Cardiac septum (tissue), 1 donor: Measurements from ENCODE around the gene SLX4IP. TPM values are rescaled to one million over a fixed set of nuclear protein-coding genes. Genes with fewer than 3 reads are reported as not detected.

Source experiments
- DNase-seq: peaks from one replicate; pipeline ENCODE4 v3.0.0-alpha.2; 2020; ENCODE audit warnings: low spot score
- intact Hi-C: fragments of 100-400 bp; cut with DNase I; formaldehyde crosslinking; loops from one replicate; pipeline ENCODE4 v1.14.0; 2022
- microRNA-seq: library from miRNA; unstranded; fragments of <30 nt; microRNA quantifications from one replicate; pipeline ENCODE4 v1.2.0, GENCODE V29; 2020
- total RNA-seq: library from RNA; stranded (reverse); fragmentation: NEBNext Ultra II Directional; extraction: Animal tissue kit (Norgen Biotek cat#: 25700); gene quantifications from one replicate; pipeline ENCODE4 v1.2.1, GENCODE V29; 2021
- donor health status: DM: no; HTN: no; CAD: no.

SLX4IP gene
- total RNA-seq, 1 donor from 2014 or later: 2.3 TPM

GRCh38 chr20:10673176-10673841 is 238.2 kb downstream of the SLX4IP start:
- intact Hi-C loops: loop anchor here (5.0 to 10.0 kb wide), 6 partner anchors 81 to 594 kb away; no protein-coding TSS in a partner anchor
- DNase-seq: peak; percentile 76

- peak; percentile 99 for DNase-seq
- intact Hi-C loops: loop anchor here (1.0 to 10.0 kb wide), 8 partner anchors 81 to 593 kb away; no protein-coding TSS in a partner anchor
Observed at GRCh38 chr20:10673842-10674683, 239.0 kb downstream of the SLX4IP start, which contains the start of gene JAG1. TSS of gene JAG1 (minus strand) at chr20:10673999. CDS start at chr20:10673530, 469 bp downstream.

- peak; percentile 93 for DNase-seq
- intact Hi-C loops: loop anchor here (1.0 to 10.0 kb wide), 8 partner anchors 80 to 592 kb away; no protein-coding TSS in a partner anchor
Observed at GRCh38 chr20:10674684-10675449, 239.8 kb downstream of the SLX4IP start.

- DNase-seq: no peak
- intact Hi-C loops: loop anchor here (2.0 to 10.0 kb wide), 3 partner anchors 79 to 431 kb away; no protein-coding TSS in a partner anchor
Observed at GRCh38 chr20:10675450-10675848, 240.3 kb downstream of the SLX4IP start.

- intact Hi-C loops: loop anchor here (10.0 kb wide), 2 partner anchors 78 to 308 kb away; no protein-coding TSS in a partner anchor
- no peak for DNase-seq
Observed at GRCh38 chr20:10676518-10676917, 241.4 kb downstream of the SLX4IP start.

Small RNA genes within 50 kb of the gene (microRNA-seq; reads per million reads assigned to microRNA genes)
- not detected for gene MIR6870

Other genes with a start within 250 kb of the SLX4IP start
- 1.2 TPM for gene SNAP25, start 216.5 kb upstream of the SLX4IP start, total RNA-seq
- 15.9 TPM for gene MKKS, start 1.1 kb upstream of the SLX4IP start, total RNA-seq
- 42.1 TPM for gene JAG1, start 238.7 kb downstream of the SLX4IP start, total RNA-seq